Small intestine (tissue), 7 donors: ENCODE results near the gene COL6A1. TPM values are rescaled to one million over a fixed set of nuclear protein-coding genes. Genes with fewer than 3 reads are reported as not detected.

Experiments
- DNase-seq, 2 donors: peaks; one replicate each; pipeline versions ENCODE4 v3.0.0 to v3.0.0-alpha.2; 2013
- FAIRE-seq: peaks from 2 replicates; lab custom pipeline; 2012; peaks lifted over from hg19 to GRCh38; lab: Jason Lieb, UNC
- H3K27ac ChIP-seq, 3 donors: one replicate each; pipeline ENCODE4 v1.5.1; 2013; ENCODE audit warnings: low read length in 2 of 3, mild to moderate bottlenecking in 2 of 3, control low read depth in 1 of 3, inconsistent platforms in 1 of 3, low read depth in 1 of 3, moderate library complexity in 1 of 3
- H3K27me3 ChIP-seq, 3 donors: one replicate each; pipeline ENCODE4 v1.6.1; 2013; ENCODE audit warnings: low read length in 3 of 3, inconsistent platforms in 1 of 3; ENCODE audit not compliant: control insufficient read depth in 3 of 3, insufficient read depth in 3 of 3
- H3K36me3 ChIP-seq, 3 donors: one replicate each; pipeline ENCODE4 v1.6.1; 2013; ENCODE audit warnings: low read length in 3 of 3, inconsistent platforms in 1 of 3, low read depth in 1 of 3, mild to moderate bottlenecking in 1 of 3, moderate library complexity in 1 of 3; ENCODE audit not compliant: control insufficient read depth in 3 of 3, insufficient read depth in 2 of 3
- H3K4me1 ChIP-seq, 3 donors: one replicate each; pipeline ENCODE4 v1.6.1; 2013; ENCODE audit warnings: low read length in 2 of 3, inconsistent platforms in 1 of 3, low read depth in 1 of 3, mild to moderate bottlenecking in 1 of 3, moderate library complexity in 1 of 3; ENCODE audit not compliant: control insufficient read depth in 3 of 3, insufficient read depth in 2 of 3
- H3K4me3 ChIP-seq, 3 donors: one replicate each; pipeline ENCODE4 v1.5.1; 2013; ENCODE audit warnings: low read length in 3 of 3, control low read depth in 1 of 3, inconsistent platforms in 1 of 3, low read depth in 1 of 3, mild to moderate bottlenecking in 1 of 3, moderate library complexity in 1 of 3
- H3K9me3 ChIP-seq, 2 donors: one replicate each; pipeline ENCODE4 v1.6.1; 2013; ENCODE audit warnings: low read depth in 1 of 2, low read length in 1 of 2; ENCODE audit not compliant: control insufficient read depth in 2 of 2, insufficient read depth in 1 of 2
- WGBS, 3 donors: extraction: QIAGEN DNeasy Blood & Tissue Kit; methylation state at CpG; one replicate each; pipeline ENCODE4 v1.1.7; 2013; 5-methylcytosine and 5-hydroxymethylcytosine counted together
- polyA plus RNA-seq, 4 donors: library from polyadenylated mRNA; stranded (reverse) in 3 of 4; unstranded in 1 of 4; fragments of 200-250 nt in 3 of 4; fragments of 120-200 nt in 1 of 4; gene quantifications; one replicate each; pipeline versions ENCODE4 v1.2.1 to v1.2.3, GENCODE V29; 2013
- donor health status: healthy with polysubstance abuse.
- donor health status: control.
- donor health status: control.
- donor health status: Bipolar disorder and iron deficiency.
- donor health status: healthy.

COL6A1 gene
- polyA plus RNA-seq, 4 donors = 6.0 to 475 (median 47.7) TPM

GRCh38 chr21:46031484-46031883 lies 49.9 kb downstream of the COL6A1 start:
- H3K27me3 ChIP-seq = no peaks in the 10 kb centered on the region
- H3K4me1 ChIP-seq = peaks cover 0 to 23% (median 2%) of the 10 kb centered on the region in 3 donors
- no peak overlapping the region for H3K27ac ChIP-seq
- H3K9me3 ChIP-seq = no peaks in the 10 kb centered on the region
- no peak for DNase-seq
- no peak for FAIRE-seq
- WGBS, 3 donors = 85 to 92% (median 90%) methylated on average over 12 of the region's 12 CpGs
- H3K36me3 ChIP-seq = no peaks in the 10 kb centered on the region
- H3K4me3 ChIP-seq = no peak overlapping the region

- H3K9me3 ChIP-seq = no peaks in the 10 kb centered on the region
Observed at GRCh38 chr21:46032100-46032499, 50.5 kb downstream of the COL6A1 start.

GRCh38 chr21:46033410-46034400 lies 52.1 kb downstream of the COL6A1 start:
- no peaks in the 10 kb centered on the region for H3K27me3 ChIP-seq
- FAIRE-seq = no peak
- H3K27ac ChIP-seq = no peak overlapping the region
- 65 to 75% (median 71%) methylated on average over 52 to 64 of the region's 64 CpGs for WGBS, 3 donors
- no peaks in the 10 kb centered on the region for H3K36me3 ChIP-seq
- H3K4me1 ChIP-seq = peaks cover 0 to 16% (median 2%) of the 10 kb centered on the region in 3 donors
- H3K4me3 ChIP-seq = no peak overlapping the region
- no peaks in the 10 kb centered on the region for H3K9me3 ChIP-seq
- peak in 1 of 2 donors; percentile 35 for DNase-seq

More at GRCh38 chr21:46032100-46032499, 50.5 kb downstream of the COL6A1 start:
- no peak for FAIRE-seq
- no peak overlapping the region for H3K27ac ChIP-seq
- H3K4me3 ChIP-seq = no peak overlapping the region
- H3K36me3 ChIP-seq = no peaks in the 10 kb centered on the region
- H3K4me1 ChIP-seq = peaks cover 0 to 25% (median 2%) of the 10 kb centered on the region in 3 donors
- DNase-seq = no peak
- H3K27me3 ChIP-seq = no peaks in the 10 kb centered on the region
- WGBS, 3 donors = 84 to 89% (median 85%) methylated on average over 6 of the region's 6 CpGs

GRCh38 chr21:46035809-46036695 lies 54.5 kb downstream of the COL6A1 start:
- Histone ChIP-seq H3K9me3 (no peaks in the 10 kb centered on the region), H3K4me1 (peaks cover 0 to 10% (median 5%) of the 10 kb centered on the region in 3 donors), H3K27ac (peak overlapping the region in 2 of 3 donors; percentile 72 to 83), H3K4me3 (no peak overlapping the region), H3K27me3 (no peaks in the 10 kb centered on the region), H3K36me3 (no peaks in the 10 kb centered on the region)
- 79 to 88% (median 87%) methylated on average over 45 of the region's 45 CpGs for WGBS, 3 donors
- FAIRE-seq (no peak), DNase-seq (peak in 1 of 2 donors; percentile 53)

GRCh38 chr21:46036696-46037330 lies 55.2 kb downstream of the COL6A1 start:
- Histone ChIP-seq H3K4me3 (no peak overlapping the region), H3K4me1 (peaks cover 0 to 10% (median 5%) of the 10 kb centered on the region in 3 donors), H3K27ac (peak overlapping the region in 2 of 3 donors; percentile 72 to 83), H3K36me3 (no peaks in the 10 kb centered on the region), H3K9me3 (no peaks in the 10 kb centered on the region), H3K27me3 (no peaks in the 10 kb centered on the region)
- DNase-seq = no peak
- WGBS, 3 donors = 83 to 89% (median 84%) methylated on average over 29 to 30 of the region's 30 CpGs
- FAIRE-seq = no peak

GRCh38 chr21:46037331-46038325 lies 56.1 kb downstream of the COL6A1 start:
- 86 to 93% (median 90%) methylated on average over 48 to 52 of the region's 52 CpGs for WGBS, 3 donors
- Histone ChIP-seq H3K36me3 (no peaks in the 10 kb centered on the region), H3K27me3 (no peaks in the 10 kb centered on the region), H3K27ac (peak overlapping the region in 1 of 3 donors; percentile 8), H3K4me3 (no peak overlapping the region), H3K4me1 (peaks cover 0 to 10% (median 5%) of the 10 kb centered on the region in 3 donors), H3K9me3 (no peaks in the 10 kb centered on the region)
- DNase-seq (no peak), FAIRE-seq (no peak)

GRCh38 chr21:46038341-46038829 lies 56.8 kb downstream of the COL6A1 start:
- FAIRE-seq (no peak), DNase-seq (no peak)
- Histone ChIP-seq H3K27me3 (no peaks in the 10 kb centered on the region), H3K4me3 (no peak overlapping the region), H3K4me1 (peaks cover 0 to 10% (median 5%) of the 10 kb centered on the region in 3 donors), H3K36me3 (no peaks in the 10 kb centered on the region), H3K9me3 (no peaks in the 10 kb centered on the region), H3K27ac (peak overlapping the region in 1 of 3 donors; percentile 68)
- WGBS, 3 donors = 79 to 84% (median 81%) methylated on average over 24 of the region's 24 CpGs
